HG02678 (cell line): Measurements from ENCODE around the gene ASPRV1.
A peak's percentile ranks its signal among the peaks of the same experiment; 100 is the strongest.

Experiments
- ATAC-seq: cut with Tn5 transposase; IDR thresholded peaks from one replicate; pipeline ENCODE4 v1.9.1; 2021; ENCODE audit warnings: mild to moderate bottlenecking, moderate library complexity; ENCODE audit not compliant: unreplicated experiment

ASPRV1 gene

GRCh38 chr2:69914164-69914949 is 47.1 kb downstream of the ASPRV1 start:
- ATAC-seq = peak; percentile 88

GRCh38 chr2:69911985-69912563 is 49.4 kb downstream of the ASPRV1 start:
- ATAC-seq = no peak
